GM12878 (cell line): ENCODE results near the gene FZD2. TPM values are rescaled to one million over a fixed set of nuclear protein-coding genes. Genes with fewer than 3 reads are reported as not detected.

Experiments used
- ATAC-seq: fragments of 200-7000 bp; cut with Tn5 transposase; 3 replicates; pipeline ENCODE4 v1.9.1; 2020; ENCODE audit warnings: mild to moderate bottlenecking, moderate library complexity
- BruUV-seq: library from RNA; stranded (reverse); fragments of 400-500 nt; replicated peaks from 2 replicates; lab custom pipeline; 2021; lab: Mats Ljungman, UMichigan
- CTCF ChIA-PET: fragments of 300-600 bp; sonication (Branson Sonifier 250); formaldehyde crosslinking; extraction: SDS; loops from one replicate; lab custom pipeline; 2021; ENCODE audit warnings: inconsistent platforms; lab: Yijun Ruan, JAX
- POLR2A ChIA-PET: fragments of 350-600 bp; formaldehyde crosslinking; extraction: SDS; loops from one replicate; lab custom pipeline; 2021; ENCODE audit warnings: inconsistent platforms; lab: Charles Lee
- RAD21 ChIA-PET: fragments of 300-600 bp; sonication (Branson Sonifier 250); formaldehyde crosslinking; loops from one replicate; lab custom pipeline; 2023; ENCODE audit warnings: antibody characterized with exemption; ENCODE audit not compliant: unreplicated experiment; lab: Charles Lee
- SMC1A ChIA-PET: fragments of 300-600 bp; sonication (Branson Sonifier 250); formaldehyde crosslinking; loops from one replicate; lab custom pipeline; 2023; ENCODE audit not compliant: unreplicated experiment, uncharacterized antibody; lab: Charles Lee
- DNase-seq: peaks from one replicate; pipeline ENCODE4 v3.0.0-alpha.2; 2011; ENCODE audit warnings: low read depth, low spot score
- FAIRE-seq: peaks from 3 replicates; lab custom pipeline; 2011; peaks lifted over from hg19 to GRCh38; lab: Jason Lieb, UNC
- H2AFZ ChIP-seq: 2 replicates; pipeline ENCODE4 v1.6.0; 2011; ENCODE audit warnings: low read depth, low read length, control low read depth; ENCODE audit not compliant: control insufficient read depth
- H3K27ac ChIP-seq: 2 replicates; pipeline ENCODE4 v1.5.1; 2011; ENCODE audit warnings: control low read depth; ENCODE audit not compliant: control insufficient read depth, insufficient read depth
- H3K27me3 ChIP-seq, 2 experiments: replicated peaks in 1 of 2; 2 replicates each; pipeline versions ENCODE4 v1.6.0 to v1.6.1; 2011; ENCODE audit warnings: low read length in 1 of 2; ENCODE audit not compliant: control insufficient read depth in 2 of 2, insufficient read depth in 2 of 2
- H3K36me3 ChIP-seq, 2 experiments: 2 replicates each; pipeline ENCODE4 v1.5.1; 2011; ENCODE audit warnings: low read length in 1 of 2; ENCODE audit not compliant: control insufficient read depth in 2 of 2, insufficient read depth in 2 of 2
- H3K4me1 ChIP-seq: 2 replicates; pipeline ENCODE4 v1.6.1; 2011; ENCODE audit warnings: mild to moderate bottlenecking, low read length, moderate library complexity, mixed read lengths; ENCODE audit not compliant: control insufficient read depth, insufficient read depth
- H3K4me2 ChIP-seq: 2 replicates; pipeline ENCODE4 v1.6.0; 2011; ENCODE audit warnings: control low read depth; ENCODE audit not compliant: control insufficient read depth, insufficient read depth
- H3K4me3 ChIP-seq: fragments of 200-600 bp; sonication (generic); 2 replicates; pipeline ENCODE4 v1.5.1; 2016
- H3K79me2 ChIP-seq: 2 replicates; pipeline ENCODE4 v1.6.0; 2011; ENCODE audit warnings: low read length; ENCODE audit not compliant: control insufficient read depth, insufficient read depth
- H3K9ac ChIP-seq: 2 replicates; pipeline ENCODE4 v1.8.0; 2011; ENCODE audit warnings: low read length, control low read depth, mixed read lengths; ENCODE audit not compliant: control insufficient read depth, insufficient read depth
- H3K9me3 ChIP-seq: replicated peaks from 3 replicates; pipeline ENCODE4 v1.5.1; 2011; ENCODE audit warnings: mild to moderate bottlenecking, low read length; ENCODE audit not compliant: control insufficient read depth, insufficient read depth
- H4K20me1 ChIP-seq: 2 replicates; pipeline ENCODE4 v1.6.0; 2011; ENCODE audit not compliant: control insufficient read depth, insufficient read depth
- CTCF ChIP-seq, 3 experiments: IDR thresholded peaks in 2 of 3; conservative IDR thresholded peaks in 1 of 3; 2 replicates each; pipeline ENCODE4 v1.5.1; 2011; ENCODE audit warnings: low read depth in 3 of 3, low read length in 3 of 3, mild to moderate bottlenecking in 3 of 3, control low read depth in 2 of 3, moderate library complexity in 2 of 3, inconsistent platforms in 1 of 3, mixed read lengths in 1 of 3; ENCODE audit not compliant: control insufficient read depth in 2 of 3, insufficient read depth in 1 of 3; ENCODE audit errors: extremely low read depth in 1 of 3
- SREBF2 ChIP-seq: IDR thresholded peaks from 2 replicates; pipeline ENCODE4 v1.6.1; 2012; ENCODE audit warnings: mild to moderate bottlenecking, low read length
- WGBS: methylation state at CpG from one replicate; pipeline ENCODE4 v1.1.6; 2016; ENCODE audit warnings: low lambda C conversion rate; ENCODE audit not compliant: insufficient replicate concordance, insufficient coverage; ENCODE audit errors: missing lambda C conversion rate; 5-methylcytosine and 5-hydroxymethylcytosine counted together
- in situ Hi-C: fragments of 300-500 bp; cut with MboI; formaldehyde crosslinking; loops from 9 replicates; pipeline ENCODE4 v1.14.3; 2018; ENCODE audit warnings: mixed read lengths
- intact Hi-C: fragments of 100-400 bp; cut with micrococcal nuclease; formaldehyde crosslinking; loops from one replicate; pipeline ENCODE4 v1.14.2; 2022; ENCODE audit not compliant: unreplicated experiment
- polyA plus RNA-seq, 11 experiments: library from polyadenylated mRNA; depleted of rRNA in 4 of 11; unstranded in 6 of 11; stranded (reverse) in 5 of 11; fragments of >200 nt; fragmentation: Nextera tagmentation in 4 of 11; fragmentation: Illumina TruSeq in 1 of 11; extraction: Ambion mirVana in 4 of 11; extraction: Trizol in 1 of 11; gene quantifications; 1 replicate in 1 of 11; 2 replicates in 10 of 11; pipeline versions ENCODE4 v1.2.1 to v1.2.3, GENCODE V29; 2011 to 2016; ENCODE audit warnings: inconsistent platforms in 2 of 11, missing spikeins in 2 of 11, low read depth in 1 of 11
- total RNA-seq, 4 experiments: library from RNA; depleted of rRNA in 3 of 4; stranded (reverse); fragments of >200 nt in 3 of 4; fragmentation: Illumina TruSeq in 1 of 4; extraction: Trizol in 1 of 4; gene quantifications; 2 replicates each; pipeline versions ENCODE4 v1.2.1 to v1.2.3, GENCODE V29; 2013 to 2021

Gene FZD2
- total and polyA plus RNA-seq, 10 of the 15 experiments (the other 5 are each of a cell fraction or from before 2014, with no cell fraction given): 0.09 to 4.2 (median 0.63) TPM; not detected in 1

- ChIA-PET CTCF (interaction anchor here (1.2 kb wide), 1 partner anchor 72 kb away, joined by 4 read pairs; no protein-coding TSS in a partner anchor), RAD21 (no interaction called here), POLR2A (no interaction called here), SMC1A (no interaction called here)
- WGBS: 64% methylated on average over 14 of the region's 14 CpGs
- no peak overlapping the region for H3K4me2 ChIP-seq
- H3K9me3 ChIP-seq: no peaks in the 10 kb centered on the region; the same call in 1 of the 3 replicates
- peaks cover 0 to 1% of the 10 kb centered on the region in 2 experiments; a peak in 1 of 4 replicates for H3K27me3 ChIP-seq
- FAIRE-seq (no peak), ATAC-seq (no peak), DNase-seq (no peak)
- no peak overlapping the region for H3K4me3 ChIP-seq
- H3K79me2 ChIP-seq: no peaks in the 10 kb centered on the region
- H3K27ac ChIP-seq: no peak overlapping the region
- no peaks in the 10 kb centered on the region for H3K36me3 ChIP-seq
- in situ Hi-C loops (no loop called here), intact Hi-C loops (no loop called here)
- H2AFZ ChIP-seq: no peak overlapping the region
- no peak overlapping the region for H3K9ac ChIP-seq
- no TSS peak for BruUV-seq
- TF ChIP-seq SREBF2 (no peak), CTCF (IDR thresholded peaks at IDR 0.05 in 2 of 3, conservative IDR thresholded peaks at IDR 0.05 in 1 of 3; ENCODE audit: control insufficient read depth in 2 of 3, extremely low read depth in 1 of 3, insufficient read depth in 1 of 3, low read depth in 3 of 3, low read length in 3 of 3) (peak in 2 of 3 experiments; percentile 25 to 45; a peak in 3 of 6 replicates)
- H3K4me1 ChIP-seq: no peaks in the 10 kb centered on the region
- no peaks in the 10 kb centered on the region for H4K20me1 ChIP-seq
These were observed 8.7 kb downstream of the FZD2 start for GRCh38 chr17:44565866-44566443.
